Measurements from ENCODE around the gene HAO2. TPM values are rescaled to one million over a fixed set of nuclear protein-coding genes. Genes with fewer than 3 reads are reported as not detected.

HAO2 gene
- total RNA-seq, 3 donors from 2014 or later, result 0.66 TPM; not detected in 2

GRCh38 chr1:119428991-119429390 lies 60.4 kb downstream of the HAO2 start:
- no peaks in the 10 kb centered on the region for H3K27me3 ChIP-seq
- no peak for DNase-seq (ENCODE audit: low spot score in 2 of 2)
- H3K27ac ChIP-seq, result no peak overlapping the region
- H3K9me3 ChIP-seq, result no peaks in the 10 kb centered on the region
- intact Hi-C loops (cut with DNase I; ENCODE audit: low total_unique reads), result no loop called here
- H3K4me3 ChIP-seq, result no peak overlapping the region
- no peaks in the 10 kb centered on the region for H3K4me1 ChIP-seq
- TF ChIP-seq POLR2A (IDR thresholded peaks at IDR 0.05) (no peak), CTCF (IDR thresholded peaks at IDR 0.05) (no peak), POLR2AphosphoS5 (IDR thresholded peaks at IDR 0.05) (no peak)
- H3K36me3 ChIP-seq, result no peaks in the 10 kb centered on the region

- Histone ChIP-seq H3K4me3 (no peak overlapping the region), H3K36me3 (no peaks in the 10 kb centered on the region), H3K4me1 (no peaks in the 10 kb centered on the region), H3K9me3 (no peaks in the 10 kb centered on the region), H3K27ac (no peak overlapping the region), H3K27me3 (no peaks in the 10 kb centered on the region)
- TF ChIP-seq POLR2A (IDR thresholded peaks at IDR 0.05) (no peak), CTCF (IDR thresholded peaks at IDR 0.05) (no peak), POLR2AphosphoS5 (IDR thresholded peaks at IDR 0.05) (no peak)
- DNase-seq (ENCODE audit: low spot score in 2 of 2), result no peak
- intact Hi-C loops (cut with DNase I; ENCODE audit: low total_unique reads), result no loop called here
Measured at GRCh38 chr1:119429687-119430086, 61.1 kb downstream of the HAO2 start.

- intact Hi-C loops (cut with DNase I; ENCODE audit: low total_unique reads), result no loop called here
- no peak for DNase-seq (ENCODE audit: low spot score in 2 of 2)
- Histone ChIP-seq H3K36me3 (no peaks in the 10 kb centered on the region), H3K9me3 (no peaks in the 10 kb centered on the region), H3K27me3 (no peaks in the 10 kb centered on the region), H3K27ac (no peak overlapping the region), H3K4me1 (no peaks in the 10 kb centered on the region), H3K4me3 (no peak overlapping the region)
- TF ChIP-seq POLR2AphosphoS5 (IDR thresholded peaks at IDR 0.05) (no peak), CTCF (IDR thresholded peaks at IDR 0.05) (no peak), POLR2A (IDR thresholded peaks at IDR 0.05) (no peak)
Measured at GRCh38 chr1:119430486-119430885, 61.9 kb downstream of the HAO2 start.

- H3K27me3 ChIP-seq, result no peaks in the 10 kb centered on the region
- no peaks in the 10 kb centered on the region for H3K36me3 ChIP-seq
- no peak overlapping the region for H3K27ac ChIP-seq
- no peaks in the 10 kb centered on the region for H3K4me1 ChIP-seq
- no peak for TF ChIP-seq POLR2AphosphoS5 (IDR thresholded peaks at IDR 0.05)
- H3K4me3 ChIP-seq, result no peak overlapping the region
- no peaks in the 10 kb centered on the region for H3K9me3 ChIP-seq
- intact Hi-C loops (cut with DNase I; ENCODE audit: low total_unique reads), result no loop called here
- DNase-seq (ENCODE audit: low spot score in 2 of 2), result no peak
Measured at GRCh38 chr1:119431836-119432235, 63.3 kb downstream of the HAO2 start.

GRCh38 chr1:119435052-119435451 lies 66.5 kb downstream of the HAO2 start:
- no peaks in the 10 kb centered on the region for H3K27me3 ChIP-seq
- no peak overlapping the region for H3K27ac ChIP-seq
- DNase-seq (ENCODE audit: low spot score in 2 of 2), result no peak
- intact Hi-C loops (cut with DNase I; ENCODE audit: low total_unique reads), result no loop called here
- H3K9me3 ChIP-seq, result no peaks in the 10 kb centered on the region
- H3K36me3 ChIP-seq, result no peaks in the 10 kb centered on the region
- no peak overlapping the region for H3K4me3 ChIP-seq
- H3K4me1 ChIP-seq, result no peaks in the 10 kb centered on the region
- no peak for TF ChIP-seq CTCF (IDR thresholded peaks at IDR 0.05)
- TF ChIP-seq POLR2AphosphoS5 (IDR thresholded peaks at IDR 0.05), result no peak
- TF ChIP-seq POLR2A (IDR thresholded peaks at IDR 0.05), result no peak

- H3K4me3 ChIP-seq, result no peak overlapping the region
Measured at GRCh38 chr1:119438761-119439160, 70.2 kb downstream of the HAO2 start.

More at GRCh38 chr1:119438761-119439160, 70.2 kb downstream of the HAO2 start:
- Histone ChIP-seq H3K4me1 (no peaks in the 10 kb centered on the region), H3K27me3 (no peaks in the 10 kb centered on the region), H3K27ac (no peak overlapping the region), H3K36me3 (no peaks in the 10 kb centered on the region), H3K9me3 (no peaks in the 10 kb centered on the region)
- TF ChIP-seq CTCF (IDR thresholded peaks at IDR 0.05), result no peak
- TF ChIP-seq POLR2AphosphoS5 (IDR thresholded peaks at IDR 0.05), result no peak
- TF ChIP-seq POLR2A (IDR thresholded peaks at IDR 0.05), result no peak
- DNase-seq (ENCODE audit: low spot score in 2 of 2), result no peak
- intact Hi-C loops (cut with DNase I; ENCODE audit: low total_unique reads), result no loop called here

All from breast epithelium (tissue), 4 donors.